Naive thymus-derived CD8-positive, alpha-beta T cell (primary cell): ENCODE results near the gene B3GNT4. TPM values are rescaled to one million over a fixed set of nuclear protein-coding genes. Genes with fewer than 3 reads are reported as not detected.
"Not testable (repeated sequence)": the region's sequence is repeated elsewhere in the genome, so short reads cannot be mapped to it uniquely, and the experiment has no call there.

Experiments
- ATAC-seq, 2 donors: fragments of 150-1000 bp; cut with Tn5 transposase in 1 of 2; sonication (Bioruptor Pico), chemical (Tn5 transposase) in 1 of 2; 1 replicate in 1 of 2; 2 replicates in 1 of 2; pipeline ENCODE4 v1.10.0; 2021; ENCODE audit warnings: mild to moderate bottlenecking in 2 of 2, moderate library complexity in 2 of 2
- POLR2A ChIA-PET: fragments of 350-600 bp; sonication (Branson Sonifier 250); formaldehyde crosslinking; loops from one replicate; lab custom pipeline; 2021; ENCODE audit warnings: antibody characterized with exemption; lab: Charles Lee
- DNase-seq, 10 donors: peaks; one replicate each; pipeline versions ENCODE4 v3.0.0 to v3.0.0-alpha.2; 2020 to 2022
- H3K27ac Mint-ChIP-seq, 10 donors: one replicate each; pipeline ENCODE4 v1.8.0; 2020 to 2022; ENCODE audit warnings: mild to moderate bottlenecking in 10 of 10, mixed read lengths in 10 of 10, moderate library complexity in 4 of 10, inconsistent platforms in 1 of 10
- H3K27me3 Mint-ChIP-seq, 5 donors: one replicate each; pipeline ENCODE4 v1.8.0; 2021 to 2022; ENCODE audit warnings: mixed read lengths in 5 of 5
- H3K36me3 Mint-ChIP-seq, 3 donors: one replicate each; pipeline ENCODE4 v1.8.0; 2020 to 2022; ENCODE audit warnings: mixed read lengths in 3 of 3, mild to moderate bottlenecking in 2 of 3, inconsistent platforms in 1 of 3
- H3K4me1 Mint-ChIP-seq, 4 donors: one replicate each; pipeline ENCODE4 v1.8.0; 2021 to 2022; ENCODE audit warnings: mixed read lengths in 4 of 4
- H3K4me3 Mint-ChIP-seq, 10 donors: one replicate each; pipeline ENCODE4 v1.8.0; 2020 to 2022; ENCODE audit warnings: mild to moderate bottlenecking in 10 of 10, mixed read lengths in 10 of 10, moderate library complexity in 6 of 10, inconsistent platforms in 1 of 10
- H3K9me3 Mint-ChIP-seq, 9 donors: one replicate each; pipeline ENCODE4 v1.8.0; 2020 to 2022; ENCODE audit warnings: mixed read lengths in 9 of 9, mild to moderate bottlenecking in 3 of 9, inconsistent platforms in 1 of 9, moderate library complexity in 1 of 9
- polyA plus RNA-seq, 3 donors: library from polyadenylated mRNA; unstranded; fragments of 300-500 nt; fragmentation: Illumina TruSeq; gene quantifications; one replicate each; pipeline ENCODE4 v1.2.3, GENCODE V29; 2021
- total RNA-seq, 8 experiments: library from RNA in 2 of 8; stranded (reverse) in 2 of 8; gene quantifications; one replicate each; pipeline ENCODE4 v1.2.3 and lab custom pipeline; 2021 to 2026

Gene B3GNT4
- total and polyA plus RNA-seq, 5 experiments from 2014 or later, result 0.12 to 0.25 TPM; not detected in 3

DNA sequence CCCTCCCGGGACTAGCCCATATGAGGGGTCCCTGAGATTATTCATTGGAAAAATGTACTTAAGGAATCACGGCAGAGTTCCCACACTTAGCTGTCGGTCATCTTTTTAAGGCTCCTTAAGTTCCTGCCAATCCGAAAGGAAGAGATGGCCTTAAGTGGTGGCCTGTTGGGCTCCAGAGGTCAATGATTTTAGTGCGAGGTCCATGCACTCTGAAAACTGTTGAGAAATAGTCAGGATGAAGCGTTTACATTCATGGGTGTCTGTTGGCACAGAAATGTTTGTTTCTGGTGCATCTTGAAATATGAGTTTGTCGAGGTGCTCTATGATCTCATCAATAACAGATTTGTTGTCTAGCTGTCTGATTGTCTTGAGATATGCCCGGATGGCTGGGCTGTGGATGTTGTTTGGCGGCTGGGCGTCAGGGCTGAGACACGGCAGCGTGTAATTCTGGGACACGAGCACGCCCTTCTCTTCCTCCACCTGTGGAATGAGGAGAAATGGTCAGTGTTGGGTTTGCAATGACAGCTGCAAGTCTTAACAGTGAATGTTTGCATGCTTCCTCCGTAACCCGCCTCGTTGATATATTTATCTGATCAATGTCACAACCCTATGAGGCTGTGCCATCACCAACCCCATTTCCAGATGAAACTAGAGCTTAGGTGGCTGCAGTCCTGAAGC is 31.1 kb upstream of the B3GNT4 start:
- POLR2A ChIA-PET, result no interaction called here
- Mint-ChIP-seq H3K4me1 (no peaks in the 10 kb centered on the region), H3K27ac (no peak overlapping the region), H3K36me3 (no peaks in the 10 kb centered on the region), H3K9me3 (no peaks in the 10 kb centered on the region), H3K27me3 (peaks cover 0 to 3% (median 0%) of the 10 kb centered on the region in 5 donors), H3K4me3 (no peak overlapping the region)
- DNase-seq (no peak), ATAC-seq (no peak)

DNA sequence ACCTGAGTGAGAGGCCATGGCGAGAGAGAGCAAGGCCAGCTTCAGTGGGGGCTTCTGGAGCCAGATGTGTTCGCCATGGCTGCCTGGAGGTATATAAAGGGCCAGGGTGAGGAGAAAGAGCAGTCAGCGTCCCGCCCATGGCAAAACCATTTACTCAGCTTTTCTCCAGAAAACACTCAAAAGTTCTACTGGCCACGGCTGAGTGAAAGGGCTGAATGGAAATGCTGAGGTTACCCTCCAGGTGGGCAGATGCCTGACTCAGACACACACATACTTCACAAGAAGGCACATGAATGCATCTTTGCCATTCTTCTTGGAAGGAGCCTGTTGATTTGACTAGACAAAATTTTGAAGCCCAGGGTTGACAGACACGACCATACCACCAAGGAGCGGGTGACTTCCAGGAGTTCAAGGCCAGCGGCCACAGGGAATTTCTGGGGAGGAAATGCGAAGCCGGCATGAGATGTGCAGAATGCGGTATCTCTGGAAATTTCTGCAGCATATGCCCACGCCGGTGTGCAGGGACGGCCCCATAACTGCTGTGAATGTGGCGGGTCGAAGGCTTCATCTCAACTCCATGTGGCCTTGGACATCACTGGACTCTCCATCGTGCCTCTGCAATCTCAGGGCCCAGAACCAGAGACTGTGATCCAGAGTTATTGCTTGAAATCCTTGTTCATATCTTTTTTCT is 29.2 kb upstream of the B3GNT4 start, which contains the start of gene IL31:
Gene IL31, minus strand, starts transcription at position 67 of the 691 bp plus-strand sequence. Its CDS starts 49 bp downstream, at position 18.
- POLR2A ChIA-PET, result no interaction called here
- Mint-ChIP-seq H3K27me3 (peaks cover 0 to 5% (median under 1%) of the 10 kb centered on the region in 5 donors), H3K36me3 (no peaks in the 10 kb centered on the region), H3K4me1 (no peaks in the 10 kb centered on the region), H3K9me3 (no peaks in the 10 kb centered on the region), H3K27ac (no peak within 1 kb of the TSS), H3K4me3 (no peak within 1 kb of the TSS)
- DNase-seq, result no peak
- ATAC-seq, result no peak

DNA sequence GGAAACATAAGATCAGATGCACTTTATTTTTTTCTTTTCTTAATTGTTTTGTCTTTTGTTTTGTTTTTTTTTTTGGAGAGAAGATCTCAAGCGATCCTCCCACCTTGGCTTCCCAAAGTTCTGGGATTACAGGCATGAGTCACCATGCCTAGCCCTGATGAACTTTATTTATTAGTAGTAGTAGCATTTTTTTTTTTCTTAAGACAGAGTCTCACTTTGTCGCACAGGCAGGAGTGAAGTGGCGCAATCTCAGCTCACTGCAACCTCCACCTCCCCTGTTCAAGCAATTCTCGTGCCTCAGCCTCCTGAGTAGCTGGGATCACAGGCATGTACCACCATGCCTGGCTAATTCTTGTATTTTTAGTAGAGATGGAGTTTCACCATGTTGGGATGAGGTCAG is 27.0 kb upstream of the B3GNT4 start:
- POLR2A ChIA-PET, H3K9me3 Mint-ChIP-seq, H3K27ac Mint-ChIP-seq, H3K36me3 Mint-ChIP-seq, DNase-seq, H3K4me1 Mint-ChIP-seq, ATAC-seq, H3K4me3 Mint-ChIP-seq, H3K27me3 Mint-ChIP-seq: not testable (repeated sequence)

DNA sequence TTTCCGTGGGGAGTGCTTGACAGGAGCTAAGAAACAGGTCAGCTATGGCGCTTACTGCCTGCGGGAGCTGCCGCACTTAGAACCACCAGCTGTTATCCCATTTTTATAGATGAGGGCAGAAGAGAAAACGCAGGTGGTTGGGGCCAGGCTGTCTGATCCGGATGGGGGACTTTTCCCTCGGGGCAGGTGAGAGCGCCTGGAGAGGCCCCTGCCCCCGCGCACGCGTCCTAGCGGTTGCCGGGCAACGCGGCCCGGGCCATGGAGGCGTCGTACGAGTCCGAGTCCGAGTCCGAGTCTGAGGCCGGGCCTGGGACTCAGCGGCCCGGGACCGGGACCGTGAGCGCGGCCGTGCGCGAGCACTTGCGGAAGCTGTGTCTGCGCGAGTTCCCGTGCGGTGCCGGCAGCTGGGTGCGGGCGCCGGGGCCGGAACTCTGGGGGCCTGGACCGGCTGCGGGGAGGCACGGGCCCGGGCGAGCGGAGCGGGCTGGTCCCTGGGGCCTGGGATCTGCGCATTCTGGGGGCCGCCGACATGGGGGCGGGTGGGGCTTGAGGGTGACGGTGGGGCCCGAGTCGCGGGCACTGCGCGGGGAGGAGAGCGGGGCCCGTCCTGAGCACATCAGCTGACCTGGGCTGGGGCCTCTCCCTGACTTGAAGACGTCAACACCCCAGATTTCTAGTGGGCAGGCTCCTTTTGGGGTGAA is 20.5 kb upstream of the B3GNT4 start, which contains the start of gene LRRC43:
Gene LRRC43, plus strand, starts transcription at position 237 of the 701 bp plus-strand sequence. Its CDS starts 22 bp downstream, at position 259.
- H3K27me3 Mint-ChIP-seq, result peaks cover 0 to 16% (median 3%) of the 10 kb centered on the region in 5 donors
- DNase-seq (peak in 5 of 10 donors; percentile 27 to 46 (median 35)), ATAC-seq (peak; percentile 78 to 94)
- H3K4me3 Mint-ChIP-seq, result peak within 1 kb of the TSS; percentile 70 to 92 (median 82)
- H3K9me3 Mint-ChIP-seq, result no peaks in the 10 kb centered on the region
- H3K36me3 Mint-ChIP-seq, result no peaks in the 10 kb centered on the region
- POLR2A ChIA-PET, result interaction anchor here (0.6 to 1.0 kb wide), 2 partner anchors 22 to 536 kb away, joined by 3 to 5 read pairs; no protein-coding TSS in a partner anchor
- peak within 1 kb of the TSS in 5 of 10 donors; percentile 25 to 75 (median 53) for H3K27ac Mint-ChIP-seq
- peaks cover 4 to 17% (median 14%) of the 10 kb centered on the region in 4 donors for H3K4me1 Mint-ChIP-seq

DNA sequence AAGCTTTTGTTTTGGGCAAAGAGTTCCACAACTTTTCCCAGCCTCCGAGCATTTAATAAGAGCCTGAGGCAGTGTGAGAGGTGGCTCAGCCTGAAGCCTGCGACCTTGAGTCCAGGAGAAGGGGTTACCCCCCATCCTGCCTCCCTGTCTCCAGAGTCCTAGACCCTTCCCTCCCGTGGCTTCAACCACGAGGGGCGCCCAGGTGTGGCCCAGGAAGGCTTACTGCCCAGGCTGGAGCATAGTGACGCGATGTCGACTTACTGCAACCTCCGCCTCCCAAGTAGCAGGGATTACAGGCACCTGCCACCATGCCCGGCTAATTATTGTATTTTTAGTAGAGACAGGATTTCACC is 19.9 kb upstream of the B3GNT4 start:
- ATAC-seq, result peak in 1 of 2 donors; percentile 11
- POLR2A ChIA-PET, result interaction anchor here (1.0 kb wide), 1 partner anchor 22 kb away, joined by 3 read pairs; no protein-coding TSS in a partner anchor

DNA sequence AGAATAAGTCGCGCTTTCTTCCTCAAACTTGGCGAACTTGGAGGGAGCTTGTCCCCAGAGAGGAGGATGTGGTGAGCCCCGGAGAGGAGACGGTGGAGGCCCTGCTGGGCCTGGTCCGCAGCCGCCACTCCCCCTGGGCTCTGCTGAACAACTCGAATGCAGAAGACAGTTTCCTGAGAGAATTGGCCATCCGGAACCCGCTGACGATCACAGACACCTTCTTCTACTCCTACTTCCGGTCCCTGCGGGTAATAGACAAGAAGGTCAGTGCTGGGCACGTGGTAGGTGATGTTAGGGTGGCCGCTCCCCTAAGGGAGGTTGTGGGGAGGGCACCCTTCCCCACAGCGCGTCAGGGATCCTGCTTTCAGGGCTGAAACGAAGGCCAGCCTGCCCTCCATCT is 19.0 kb upstream of the B3GNT4 start:
- POLR2A ChIA-PET, result no interaction called here
- Mint-ChIP-seq H3K27ac (peak overlapping the region in 3 of 10 donors; percentile 53 to 81 (median 67)), H3K9me3 (no peaks in the 10 kb centered on the region), H3K4me3 (peak overlapping the region in 8 of 10 donors; percentile 3 to 81 (median 59)), H3K4me1 (peaks cover 4 to 17% (median 14%) of the 10 kb centered on the region in 4 donors), H3K27me3 (peaks cover 0 to 14% (median 3%) of the 10 kb centered on the region in 5 donors), H3K36me3 (no peaks in the 10 kb centered on the region)
- ATAC-seq (peak in 1 of 2 donors; percentile 13), DNase-seq (no peak)

More for the DNA sequence above, 19.9 kb upstream of the B3GNT4 start:
- Mint-ChIP-seq H3K27ac (no peak overlapping the region), H3K4me3 (peak overlapping the region in 9 of 10 donors; percentile 10 to 81 (median 61)), H3K4me1 (peaks cover 4 to 17% (median 14%) of the 10 kb centered on the region in 4 donors), H3K9me3 (no peaks in the 10 kb centered on the region), H3K36me3 (no peaks in the 10 kb centered on the region), H3K27me3 (peaks cover 0 to 14% (median 3%) of the 10 kb centered on the region in 5 donors)
- DNase-seq, result no peak

DNA sequence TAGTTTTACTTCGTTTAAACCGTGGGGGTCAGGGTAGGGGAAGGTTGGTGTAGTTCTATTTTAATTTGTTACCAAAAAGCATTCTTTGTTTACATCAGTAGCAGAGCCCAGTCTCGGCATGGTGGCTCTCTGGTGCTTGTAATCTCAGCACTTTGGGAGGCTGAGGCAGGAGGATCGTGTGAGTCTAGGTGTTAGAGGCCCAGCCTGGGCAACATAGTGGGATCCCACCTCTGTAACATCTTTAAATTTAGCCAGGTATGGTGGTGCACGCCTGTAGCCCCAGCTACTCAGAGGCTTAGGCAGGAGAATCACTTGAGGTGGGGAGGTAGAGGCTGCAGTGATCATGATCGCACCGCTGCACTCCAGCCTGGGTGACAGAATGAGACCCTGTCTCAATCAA is 18.4 kb upstream of the B3GNT4 start:
- Mint-ChIP-seq H3K9me3 (no peaks in the 10 kb centered on the region), H3K27ac (peak overlapping the region in 1 of 10 donors; percentile 3), H3K36me3 (no peaks in the 10 kb centered on the region), H3K4me3 (peak overlapping the region in 2 of 10 donors; percentile 48 to 81), H3K4me1 (peaks cover 4 to 17% (median 14%) of the 10 kb centered on the region in 4 donors), H3K27me3 (peaks cover 0 to 14% (median 3%) of the 10 kb centered on the region in 5 donors)
- POLR2A ChIA-PET, result no interaction called here
- DNase-seq, result no peak
- ATAC-seq, result no peak

DNA sequence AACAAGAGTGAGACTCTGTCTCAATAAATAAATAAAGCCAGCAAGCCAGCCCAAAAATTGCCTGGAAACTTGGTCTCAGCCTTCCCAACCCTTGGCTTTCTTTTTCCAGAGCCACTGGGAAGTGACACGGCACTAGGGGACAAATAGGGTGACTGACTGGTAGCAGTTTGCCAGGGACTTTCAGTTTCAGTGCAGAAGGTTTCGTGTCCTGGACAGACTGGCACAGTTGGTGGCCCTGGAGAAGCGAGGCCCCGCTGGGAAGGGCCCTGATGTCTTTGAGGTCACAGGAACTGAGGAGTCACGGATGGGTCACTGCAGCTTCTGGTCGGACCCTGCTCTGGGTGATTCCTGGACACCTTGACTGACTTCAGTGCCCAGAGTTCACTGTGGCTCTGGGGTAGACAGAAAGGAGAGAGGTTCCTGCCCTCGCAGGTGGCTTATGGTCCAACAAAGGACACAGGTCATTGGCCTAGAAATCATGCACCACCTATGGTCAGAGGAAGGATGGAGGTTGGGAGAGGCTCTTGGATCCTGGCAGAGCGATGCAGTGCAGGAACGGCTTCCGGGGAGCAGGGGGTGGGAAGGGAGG is 17.9 kb upstream of the B3GNT4 start:
- DNase-seq, result no peak
- H3K4me3 Mint-ChIP-seq, result no peak overlapping the region
- no peak for ATAC-seq
- H3K9me3 Mint-ChIP-seq, result no peaks in the 10 kb centered on the region
- POLR2A ChIA-PET, result no interaction called here
- peaks cover 4 to 17% (median 15%) of the 10 kb centered on the region in 4 donors for H3K4me1 Mint-ChIP-seq
- H3K27me3 Mint-ChIP-seq, result peaks cover 0 to 14% (median 3%) of the 10 kb centered on the region in 5 donors
- H3K36me3 Mint-ChIP-seq, result no peaks in the 10 kb centered on the region
- no peak overlapping the region for H3K27ac Mint-ChIP-seq

DNA sequence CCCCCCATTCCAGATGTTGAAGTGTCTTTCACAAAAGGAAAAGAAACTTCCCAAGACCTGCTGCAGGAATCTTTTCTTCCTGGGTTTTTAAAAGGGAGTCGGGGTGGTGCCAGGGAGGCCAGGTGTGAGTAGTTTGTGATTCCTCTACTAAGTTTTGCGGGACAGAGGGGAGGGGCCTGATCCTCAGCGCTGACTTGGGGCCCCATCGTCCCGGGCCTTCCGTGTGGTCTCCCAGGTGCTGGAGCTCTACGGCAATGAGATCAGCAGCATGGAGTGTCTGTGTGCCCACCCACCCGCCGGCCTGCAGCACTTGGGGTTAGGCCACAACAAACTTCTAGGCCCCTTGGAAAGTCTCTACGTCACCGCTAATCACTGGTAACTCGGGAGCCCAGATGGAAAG is 16.0 kb upstream of the B3GNT4 start:
- Mint-ChIP-seq H3K27me3 (peaks cover 0 to 11% (median 5%) of the 10 kb centered on the region in 5 donors), H3K9me3 (no peaks in the 10 kb centered on the region), H3K4me1 (peaks cover 6 to 21% (median 19%) of the 10 kb centered on the region in 4 donors), H3K4me3 (no peak overlapping the region), H3K36me3 (no peaks in the 10 kb centered on the region), H3K27ac (no peak overlapping the region)
- DNase-seq, result no peak
- no peak for ATAC-seq
- POLR2A ChIA-PET, result no interaction called here

DNA sequence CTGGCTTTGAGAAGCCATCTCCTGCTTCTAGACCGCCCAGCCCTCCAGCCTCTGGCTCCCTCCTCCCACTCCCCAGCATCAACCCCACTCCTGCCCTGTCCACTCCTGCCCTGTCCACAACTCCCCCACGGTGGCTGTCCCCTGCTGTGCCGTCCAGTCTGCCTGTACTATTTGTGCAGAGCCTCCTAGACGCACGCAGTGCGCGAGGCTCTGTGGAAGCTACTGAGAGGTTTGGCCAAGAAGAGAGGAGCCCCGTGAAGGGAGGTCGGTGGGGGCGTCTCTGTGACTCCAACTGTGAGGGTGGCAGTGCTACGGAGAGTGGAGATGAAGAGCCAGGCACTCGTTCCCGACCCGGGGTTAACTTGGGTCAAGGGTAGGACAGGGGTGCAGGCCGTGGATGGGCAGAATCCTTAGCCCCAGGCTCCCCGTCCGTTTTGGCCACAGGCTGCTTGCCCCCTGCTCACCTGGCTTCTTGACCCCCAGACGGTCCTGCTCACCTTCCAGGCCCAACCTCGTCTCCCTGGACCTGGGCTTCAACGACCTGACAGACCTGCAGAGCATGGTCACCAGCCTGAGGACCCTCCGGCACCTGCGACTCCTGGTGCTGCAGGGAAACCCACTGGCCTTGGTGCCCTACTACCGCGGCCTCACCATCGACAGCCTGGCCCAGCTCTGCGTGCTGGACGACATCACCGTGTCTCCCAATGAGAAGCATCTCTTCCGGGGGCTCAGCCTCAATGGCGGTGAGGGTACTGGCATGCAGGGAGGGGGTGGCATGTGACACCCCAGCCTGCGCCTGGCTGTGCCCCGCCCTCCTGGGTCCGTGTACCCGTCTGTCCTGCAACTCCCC is 13.7 kb upstream of the B3GNT4 start:
- Mint-ChIP-seq H3K27me3 (peaks cover 0 to 4% (median 0%) of the 10 kb centered on the region in 5 donors), H3K9me3 (peaks cover 0 to 3% (median 0%) of the 10 kb centered on the region in 9 donors), H3K27ac (peak overlapping the region in 1 of 10 donors; percentile 83), H3K36me3 (peaks cover 0 to 4% (median under 1%) of the 10 kb centered on the region in 3 donors), H3K4me3 (no peak overlapping the region), H3K4me1 (peaks cover 2 to 7% (median 5%) of the 10 kb centered on the region in 4 donors)
- POLR2A ChIA-PET, result no interaction called here
- DNase-seq (no peak), ATAC-seq (no peak)
